Sigmoid colon (tissue), 7 donors: Measurements from ENCODE around the gene NDUFB2. TPM values are rescaled to one million over a fixed set of nuclear protein-coding genes. Genes with fewer than 3 reads are reported as not detected.
"Not testable (repeated sequence)": the region's sequence is repeated elsewhere in the genome, so short reads cannot be mapped to it uniquely, and the experiment has no call there.

Experiments used
- DNase-seq: peaks from one replicate; pipeline ENCODE4 v3.0.0-alpha.2; 2019
- H3K27ac ChIP-seq, 4 donors: fragments of 200-600 bp; sonication (generic); one replicate each; pipeline ENCODE4 v1.5.1; 2016 to 2019; ENCODE audit warnings: mild to moderate bottlenecking in 1 of 4
- H3K27me3 ChIP-seq, 3 donors: fragments of 200-600 bp; sonication (generic); one replicate each; pipeline ENCODE4 v1.5.1; 2019; ENCODE audit warnings: mild to moderate bottlenecking in 1 of 3
- H3K36me3 ChIP-seq, 4 donors: fragments of 200-600 bp; sonication (generic); one replicate each; pipeline ENCODE4 v1.5.1; 2016 to 2019
- H3K4me1 ChIP-seq, 4 donors: fragments of 200-600 bp; sonication (generic); one replicate each; pipeline ENCODE4 v1.5.1; 2017 to 2019
- H3K4me3 ChIP-seq, 4 donors: fragments of 200-600 bp; sonication (generic); one replicate each; pipeline ENCODE4 v1.5.1; 2017 to 2019; ENCODE audit warnings: mild to moderate bottlenecking in 2 of 4, moderate library complexity in 1 of 4
- H3K9me3 ChIP-seq, 4 donors: fragments of 200-600 bp in 3 of 4; sonication (generic) in 3 of 4; one replicate each; pipeline versions ENCODE4 v1.5.1 to v1.6.1; 2013 to 2019
- EP300 ChIP-seq, 4 donors: sonication (generic); formaldehyde crosslinking; IDR thresholded peaks; one replicate each; pipeline ENCODE4 v1.6.1; 2017; ENCODE audit warnings: antibody characterized with exemption in 4 of 4
- POLR2A ChIP-seq, 2 donors: fragments of 450-650 bp; IDR thresholded peaks; one replicate each; pipeline ENCODE4 v1.6.1; 2016; ENCODE audit warnings: antibody characterized with exemption in 2 of 2, mild to moderate bottlenecking in 2 of 2, moderate library complexity in 2 of 2
- POLR2AphosphoS5 ChIP-seq, 4 donors: sonication (generic); formaldehyde crosslinking; IDR thresholded peaks; one replicate each; pipeline ENCODE4 v1.6.1; 2017; ENCODE audit warnings: antibody characterized with exemption in 4 of 4
- WGBS, 2 donors: extraction: QIAGEN DNeasy Blood & Tissue Kit; methylation state at CpG; one replicate each; pipeline ENCODE4 v1.1.7; 2013; 5-methylcytosine and 5-hydroxymethylcytosine counted together
- intact Hi-C: fragments of 100-400 bp; cut with DNase I; formaldehyde crosslinking; loops from one replicate; pipeline ENCODE4 v1.15.1; 2023
- polyA plus RNA-seq, 3 donors: library from polyadenylated mRNA; stranded (reverse); fragments of 200-250 nt; gene quantifications; one replicate each; pipeline ENCODE4 v1.2.3, GENCODE V29; 2013
- total RNA-seq, 4 donors: library from RNA; depleted of rRNA; stranded (reverse); fragments of >200 nt; gene quantifications; one replicate each; pipeline ENCODE4 v1.1.0, GENCODE V29; 2016
- TF ChIP-seq, protein P1 (sequence below), 4 experiments: fragments of 450-650 bp in 3 of 4; fragments of 200-600 bp in 1 of 4; IDR thresholded peaks; one replicate each; pipeline ENCODE4 v1.5.1; 2016 to 2019; ENCODE audit warnings: antibody characterized with exemption in 4 of 4, mild to moderate bottlenecking in 3 of 4, moderate library complexity in 2 of 4
- donor health status: healthy with polysubstance abuse.
- donor health status: Bipolar disorder and iron deficiency.
- donor health status: healthy.

NDUFB2 gene
- total and polyA plus RNA-seq, 7 donors = 170 to 979 (median 377) TPM

GRCh38 chr7:140732416-140732815 lies 35.9 kb downstream of the NDUFB2 start:
- intact Hi-C loops = no loop called here
- WGBS, 2 donors = 74 to 88% methylated on average over 2 of the region's 2 CpGs
- Histone ChIP-seq H3K27ac (no peak overlapping the region), H3K4me1 (no peaks in the 10 kb centered on the region), H3K36me3 (peaks cover 0 to 4% (median 0%) of the 10 kb centered on the region in 4 donors), H3K4me3 (no peak overlapping the region), H3K9me3 (no peaks in the 10 kb centered on the region), H3K27me3 (no peaks in the 10 kb centered on the region)
- no peak for DNase-seq
- TF ChIP-seq, protein P1, sequence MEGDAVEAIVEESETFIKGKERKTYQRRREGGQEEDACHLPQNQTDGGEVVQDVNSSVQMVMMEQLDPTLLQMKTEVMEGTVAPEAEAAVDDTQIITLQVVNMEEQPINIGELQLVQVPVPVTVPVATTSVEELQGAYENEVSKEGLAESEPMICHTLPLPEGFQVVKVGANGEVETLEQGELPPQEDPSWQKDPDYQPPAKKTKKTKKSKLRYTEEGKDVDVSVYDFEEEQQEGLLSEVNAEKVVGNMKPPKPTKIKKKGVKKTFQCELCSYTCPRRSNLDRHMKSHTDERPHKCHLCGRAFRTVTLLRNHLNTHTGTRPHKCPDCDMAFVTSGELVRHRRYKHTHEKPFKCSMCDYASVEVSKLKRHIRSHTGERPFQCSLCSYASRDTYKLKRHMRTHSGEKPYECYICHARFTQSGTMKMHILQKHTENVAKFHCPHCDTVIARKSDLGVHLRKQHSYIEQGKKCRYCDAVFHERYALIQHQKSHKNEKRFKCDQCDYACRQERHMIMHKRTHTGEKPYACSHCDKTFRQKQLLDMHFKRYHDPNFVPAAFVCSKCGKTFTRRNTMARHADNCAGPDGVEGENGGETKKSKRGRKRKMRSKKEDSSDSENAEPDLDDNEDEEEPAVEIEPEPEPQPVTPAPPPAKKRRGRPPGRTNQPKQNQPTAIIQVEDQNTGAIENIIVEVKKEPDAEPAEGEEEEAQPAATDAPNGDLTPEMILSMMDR (IDR thresholded peaks at IDR 0.05) = no peak
- TF ChIP-seq EP300 (IDR thresholded peaks at IDR 0.05) (no peak), POLR2AphosphoS5 (IDR thresholded peaks at IDR 0.05) (no peak), POLR2A (IDR thresholded peaks at IDR 0.05) (no peak)

GRCh38 chr7:140734096-140734495 lies 37.6 kb downstream of the NDUFB2 start:
- Histone ChIP-seq H3K4me3 (no peak overlapping the region), H3K36me3 (peaks cover 0 to 15% (median 13%) of the 10 kb centered on the region in 4 donors), H3K9me3 (no peaks in the 10 kb centered on the region), H3K27me3 (no peaks in the 10 kb centered on the region), H3K4me1 (no peaks in the 10 kb centered on the region), H3K27ac (no peak overlapping the region)
- intact Hi-C loops = no loop called here
- TF ChIP-seq, protein P1 (IDR thresholded peaks at IDR 0.05) = no peak
- no peak for TF ChIP-seq POLR2AphosphoS5 (IDR thresholded peaks at IDR 0.05)
- no peak for TF ChIP-seq POLR2A (IDR thresholded peaks at IDR 0.05)
- TF ChIP-seq EP300 (IDR thresholded peaks at IDR 0.05) = no peak
- no peak for DNase-seq
- WGBS, 2 donors = 79 to 83% methylated on average over 2 of the region's 2 CpGs

GRCh38 chr7:140734729-140735128 lies 38.2 kb downstream of the NDUFB2 start:
- H3K9me3 ChIP-seq = no peaks in the 10 kb centered on the region
- TF ChIP-seq POLR2AphosphoS5 (IDR thresholded peaks at IDR 0.05) (no peak), POLR2A (IDR thresholded peaks at IDR 0.05) (no peak), EP300 (IDR thresholded peaks at IDR 0.05) (no peak)
- TF ChIP-seq, protein P1 (IDR thresholded peaks at IDR 0.05) = no peak
- no peaks in the 10 kb centered on the region for H3K4me1 ChIP-seq
- no peak overlapping the region for H3K27ac ChIP-seq
- H3K36me3 ChIP-seq = peaks cover 3 to 21% (median 16%) of the 10 kb centered on the region in 4 donors
- 92 to 96% methylated on average over 2 of the region's 2 CpGs for WGBS, 2 donors
- intact Hi-C loops = no loop called here
- no peak for DNase-seq
- no peaks in the 10 kb centered on the region for H3K27me3 ChIP-seq
- H3K4me3 ChIP-seq = no peak overlapping the region

DNA sequence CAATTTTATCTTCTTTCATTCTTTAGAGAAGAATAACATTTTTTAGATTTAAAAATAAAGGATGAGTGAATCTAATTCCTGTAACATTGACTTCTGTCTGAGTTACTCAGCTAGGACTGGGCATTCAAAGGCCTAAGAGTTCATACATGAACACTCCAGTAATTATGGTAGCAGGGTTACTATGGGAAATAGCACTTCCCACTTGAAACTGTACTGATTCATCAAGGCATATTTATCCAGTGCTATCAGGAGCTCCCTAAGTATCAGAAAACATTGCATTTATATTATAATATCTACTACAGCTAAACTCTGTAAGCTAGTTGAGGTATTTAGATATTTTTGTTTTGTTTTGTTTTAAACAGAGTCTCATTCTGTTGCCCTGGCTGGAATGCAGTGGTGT lies 41.8 kb downstream of the NDUFB2 start:
- TF ChIP-seq EP300 (IDR thresholded peaks at IDR 0.05) = no peak
- TF ChIP-seq, protein P1 (IDR thresholded peaks at IDR 0.05) = no peak
- no peak for TF ChIP-seq POLR2A (IDR thresholded peaks at IDR 0.05)
- no peak for TF ChIP-seq POLR2AphosphoS5 (IDR thresholded peaks at IDR 0.05)
- no peaks in the 10 kb centered on the region for H3K4me1 ChIP-seq
- H3K36me3 ChIP-seq = peaks cover 3 to 28% (median 16%) of the 10 kb centered on the region in 4 donors
- no peaks in the 10 kb centered on the region for H3K27me3 ChIP-seq
- H3K27ac ChIP-seq = no peak overlapping the region
- no peaks in the 10 kb centered on the region for H3K9me3 ChIP-seq
- H3K4me3 ChIP-seq = no peak overlapping the region
- intact Hi-C loops = no loop called here
- DNase-seq = no peak

GRCh38 chr7:140743255-140743654 lies 46.7 kb downstream of the NDUFB2 start:
- H3K4me3 ChIP-seq, DNase-seq, intact Hi-C loops, H3K9me3 ChIP-seq, H3K27ac ChIP-seq, H3K4me1 ChIP-seq, H3K27me3 ChIP-seq: not testable (repeated sequence)
- WGBS, 2 donors = 87 to 97% methylated on average over 2 of the region's 4 CpGs
- peaks cover 3 to 33% (median 15%) of the 10 kb centered on the region in 4 donors for H3K36me3 ChIP-seq
